ENCODE data around the gene SSX2IP. TPM values are rescaled to one million over a fixed set of nuclear protein-coding genes. Genes with fewer than 3 reads are reported as not detected.

The SSX2IP gene
- total RNA-seq, 2 experiments from 2014 or later: 10.0 to 12.7 TPM

- Mint-ChIP-seq H3K4me3 (no peak overlapping the region), H3K27ac (no peak overlapping the region), H3K27me3 (no peaks in the 10 kb centered on the region), H3K4me1 (ENCODE audit: low read depth) (no peaks in the 10 kb centered on the region), H3K9me3 (no peaks in the 10 kb centered on the region), H3K36me3 (ENCODE audit: low read depth) (no peaks in the 10 kb centered on the region)
- intact Hi-C loops (cut with micrococcal nuclease): no loop called here
- CTCF ChIA-PET: interaction anchor here (1.4 kb wide), 1 partner anchor 13 kb away, joined by 5 read pairs; no protein-coding TSS in a partner anchor
- DNase-seq (no peak), ATAC-seq (no peak)
- POLR2A ChIA-PET: no interaction called here
- TF ChIP-seq CTCF (IDR thresholded peaks at IDR 0.05): no peak
Observed at GRCh38 chr1:84711121-84711520, 20.9 kb upstream of the SSX2IP start.

GRCh38 chr1:84709131-84709530, 18.9 kb upstream of the SSX2IP start:
- H3K27ac Mint-ChIP-seq: no peak overlapping the region
- ATAC-seq (no peak), DNase-seq (no peak)
- H3K4me3 Mint-ChIP-seq: no peak overlapping the region
- no peaks in the 10 kb centered on the region for H3K9me3 Mint-ChIP-seq
- CTCF ChIA-PET: interaction anchor here (0.9 to 1.4 kb wide), 2 partner anchors 10 to 41 kb away, joined by 3 to 4 read pairs; no protein-coding TSS in a partner anchor
- intact Hi-C loops (cut with micrococcal nuclease): no loop called here
- H3K4me1 Mint-ChIP-seq (ENCODE audit: low read depth): no peaks in the 10 kb centered on the region
- TF ChIP-seq CTCF (IDR thresholded peaks at IDR 0.05): no peak
- POLR2A ChIA-PET: no interaction called here
- H3K27me3 Mint-ChIP-seq: no peaks in the 10 kb centered on the region
- H3K36me3 Mint-ChIP-seq (ENCODE audit: low read depth): no peaks in the 10 kb centered on the region

GRCh38 chr1:84708031-84708430, 17.8 kb upstream of the SSX2IP start:
- Mint-ChIP-seq H3K27ac (no peak overlapping the region), H3K4me3 (no peak overlapping the region), H3K9me3 (no peaks in the 10 kb centered on the region), H3K36me3 (ENCODE audit: low read depth) (no peaks in the 10 kb centered on the region), H3K27me3 (no peaks in the 10 kb centered on the region), H3K4me1 (ENCODE audit: low read depth) (no peaks in the 10 kb centered on the region)
- DNase-seq: no peak
- TF ChIP-seq CTCF (IDR thresholded peaks at IDR 0.05): no peak
- intact Hi-C loops (cut with micrococcal nuclease): no loop called here
- CTCF ChIA-PET: interaction anchor here (1.0 kb wide), 1 partner anchor 15 kb away, joined by 3 read pairs; no protein-coding TSS in a partner anchor
- no peak for ATAC-seq
- POLR2A ChIA-PET: no interaction called here

DNA sequence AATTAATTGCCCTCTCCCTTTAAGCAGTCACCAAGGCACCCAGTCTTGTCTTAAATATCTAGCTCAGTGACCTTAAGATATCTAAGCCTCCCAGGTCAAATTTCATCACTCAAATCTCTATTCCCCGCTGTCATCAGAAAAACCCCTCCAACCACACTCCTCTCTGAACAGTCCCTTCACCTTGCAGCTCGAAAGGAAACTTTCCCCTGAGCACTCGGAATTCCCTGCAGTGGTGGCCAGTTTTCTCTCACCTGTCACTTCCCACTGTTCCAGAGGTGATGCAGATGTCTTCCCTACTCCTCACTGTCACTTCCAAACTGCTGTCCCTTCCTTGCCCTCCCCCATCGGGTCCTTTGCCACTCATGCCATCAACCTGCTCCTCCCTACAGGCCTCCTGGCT, 15.3 kb upstream of the SSX2IP start:
- ChIA-PET POLR2A (interaction anchor here (1.7 kb wide), 1 partner anchor 12 kb away, joined by 3 read pairs; no protein-coding TSS in a partner anchor), CTCF (interaction anchor here (1.2 to 1.8 kb wide), 4 partner anchors 18 to 49 kb away, joined by 3 to 6 read pairs (median 3); no protein-coding TSS in a partner anchor)
- no peaks in the 10 kb centered on the region for H3K36me3 Mint-ChIP-seq (ENCODE audit: low read depth)
- intact Hi-C loops (cut with micrococcal nuclease): no loop called here
- no peaks in the 10 kb centered on the region for H3K9me3 Mint-ChIP-seq
- TF ChIP-seq CTCF (IDR thresholded peaks at IDR 0.05): no peak
- peaks cover 4% of the 10 kb centered on the region for H3K27me3 Mint-ChIP-seq
- H3K27ac Mint-ChIP-seq: no peak overlapping the region
- DNase-seq (no peak), ATAC-seq (no peak)
- peaks cover 5% of the 10 kb centered on the region for H3K4me1 Mint-ChIP-seq (ENCODE audit: low read depth)
- no peak overlapping the region for H3K4me3 Mint-ChIP-seq

DNA sequence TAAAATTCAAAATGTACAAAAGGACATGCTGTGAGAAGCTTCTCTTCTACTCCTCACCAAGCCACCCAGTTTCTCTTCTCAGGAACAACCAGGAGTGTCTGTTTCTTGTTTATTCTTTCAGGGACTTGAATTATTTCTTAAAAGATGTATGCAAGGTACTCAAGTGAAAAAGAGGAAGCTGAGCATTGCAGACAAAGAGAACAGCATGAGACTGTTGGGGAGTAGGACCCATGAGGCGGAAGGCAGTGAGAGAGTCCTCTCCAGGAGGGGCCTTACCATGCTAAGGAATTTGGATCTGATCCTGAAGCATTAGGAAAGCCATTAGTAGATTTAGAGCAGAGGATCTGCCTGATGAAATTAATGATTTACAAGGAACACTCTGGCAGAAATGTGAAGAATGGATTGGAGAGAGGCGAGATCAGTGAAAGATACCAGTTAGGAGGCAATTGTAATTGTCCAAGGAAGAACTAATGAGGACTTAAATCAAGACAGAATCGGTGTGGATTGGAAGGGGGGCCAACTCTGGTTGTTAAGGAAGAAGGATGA, 14.7 kb upstream of the SSX2IP start:
- DNase-seq (no peak), ATAC-seq (no peak)
- intact Hi-C loops (cut with micrococcal nuclease): no loop called here
- peaks cover 4% of the 10 kb centered on the region for H3K27me3 Mint-ChIP-seq
- H3K4me3 Mint-ChIP-seq: no peak overlapping the region
- peaks cover 10% of the 10 kb centered on the region for H3K4me1 Mint-ChIP-seq (ENCODE audit: low read depth)
- POLR2A ChIA-PET: no interaction called here
- CTCF ChIA-PET: interaction anchor here (0.6 to 1.5 kb wide), 5 partner anchors 21 to 549 kb away, joined by 3 read pairs; no protein-coding TSS in a partner anchor
- H3K27ac Mint-ChIP-seq: no peak overlapping the region
- H3K9me3 Mint-ChIP-seq: no peaks in the 10 kb centered on the region
- H3K36me3 Mint-ChIP-seq (ENCODE audit: low read depth): no peaks in the 10 kb centered on the region
- TF ChIP-seq CTCF (IDR thresholded peaks at IDR 0.05): no peak

All from activated CD8-positive, alpha-beta T cell treated with anti-CD3 and anti-CD28 coated beads for 36 hours (primary cell).